Testis (tissue), 2 donors: ENCODE measurements around the gene ATOH8.

Source experiments
- POLR2A ChIP-seq: fragments of 450-650 bp; IDR thresholded peaks from one replicate; pipeline ENCODE4 v1.6.1; 2017; ENCODE audit warnings: antibody characterized with exemption, mild to moderate bottlenecking, moderate library complexity
- TF ChIP-seq, protein P1 (sequence below), 3 experiments: fragments of 450-650 bp in 2 of 3; fragments of 200-600 bp in 1 of 3; sonication (generic) in 1 of 3; IDR thresholded peaks; one replicate each; pipeline ENCODE4 v1.5.1; 2016 to 2019; ENCODE audit warnings: antibody characterized with exemption in 3 of 3, mild to moderate bottlenecking in 2 of 3, moderate library complexity in 1 of 3

- TF ChIP-seq, protein P1, sequence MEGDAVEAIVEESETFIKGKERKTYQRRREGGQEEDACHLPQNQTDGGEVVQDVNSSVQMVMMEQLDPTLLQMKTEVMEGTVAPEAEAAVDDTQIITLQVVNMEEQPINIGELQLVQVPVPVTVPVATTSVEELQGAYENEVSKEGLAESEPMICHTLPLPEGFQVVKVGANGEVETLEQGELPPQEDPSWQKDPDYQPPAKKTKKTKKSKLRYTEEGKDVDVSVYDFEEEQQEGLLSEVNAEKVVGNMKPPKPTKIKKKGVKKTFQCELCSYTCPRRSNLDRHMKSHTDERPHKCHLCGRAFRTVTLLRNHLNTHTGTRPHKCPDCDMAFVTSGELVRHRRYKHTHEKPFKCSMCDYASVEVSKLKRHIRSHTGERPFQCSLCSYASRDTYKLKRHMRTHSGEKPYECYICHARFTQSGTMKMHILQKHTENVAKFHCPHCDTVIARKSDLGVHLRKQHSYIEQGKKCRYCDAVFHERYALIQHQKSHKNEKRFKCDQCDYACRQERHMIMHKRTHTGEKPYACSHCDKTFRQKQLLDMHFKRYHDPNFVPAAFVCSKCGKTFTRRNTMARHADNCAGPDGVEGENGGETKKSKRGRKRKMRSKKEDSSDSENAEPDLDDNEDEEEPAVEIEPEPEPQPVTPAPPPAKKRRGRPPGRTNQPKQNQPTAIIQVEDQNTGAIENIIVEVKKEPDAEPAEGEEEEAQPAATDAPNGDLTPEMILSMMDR (IDR thresholded peaks at IDR 0.05): no peak
- TF ChIP-seq POLR2A: no peak
Observed at GRCh38 chr2:85785027-85785822, 31.4 kb downstream of the ATOH8 start.
